Measurements from ENCODE around the gene EDIL3. TPM values are rescaled to one million over a fixed set of nuclear protein-coding genes. Genes with fewer than 3 reads are reported as not detected.
"Not testable (repeated sequence)": the region's sequence is repeated elsewhere in the genome, so short reads cannot be mapped to it uniquely, and the experiment has no call there.

EDIL3 gene
- total RNA-seq, 4 donors from 2014 or later: 5.6 to 38.9 (median 25.6) TPM

DNA sequence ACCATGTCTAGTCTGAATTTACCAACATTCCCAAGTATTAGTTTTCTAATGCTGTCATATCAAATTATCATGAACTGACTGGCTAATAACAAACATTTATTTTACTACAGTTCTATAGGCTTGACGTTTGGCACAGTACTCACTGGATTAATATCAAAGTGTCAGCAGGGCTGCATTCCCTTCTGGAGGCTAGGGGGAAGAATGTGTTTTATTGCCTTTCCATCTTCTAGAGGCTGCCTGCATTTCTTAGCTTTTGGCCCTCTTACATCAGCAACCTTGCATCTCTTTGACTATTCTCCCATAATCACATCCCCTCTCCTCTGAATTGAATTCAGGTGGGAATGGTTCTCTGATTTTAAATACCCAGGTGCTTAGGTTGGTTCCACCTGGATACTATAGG lies 84.7 kb downstream of the EDIL3 start:
- no peaks in the 10 kb centered on the region for H3K36me3 ChIP-seq
- TF ChIP-seq, protein P1, sequence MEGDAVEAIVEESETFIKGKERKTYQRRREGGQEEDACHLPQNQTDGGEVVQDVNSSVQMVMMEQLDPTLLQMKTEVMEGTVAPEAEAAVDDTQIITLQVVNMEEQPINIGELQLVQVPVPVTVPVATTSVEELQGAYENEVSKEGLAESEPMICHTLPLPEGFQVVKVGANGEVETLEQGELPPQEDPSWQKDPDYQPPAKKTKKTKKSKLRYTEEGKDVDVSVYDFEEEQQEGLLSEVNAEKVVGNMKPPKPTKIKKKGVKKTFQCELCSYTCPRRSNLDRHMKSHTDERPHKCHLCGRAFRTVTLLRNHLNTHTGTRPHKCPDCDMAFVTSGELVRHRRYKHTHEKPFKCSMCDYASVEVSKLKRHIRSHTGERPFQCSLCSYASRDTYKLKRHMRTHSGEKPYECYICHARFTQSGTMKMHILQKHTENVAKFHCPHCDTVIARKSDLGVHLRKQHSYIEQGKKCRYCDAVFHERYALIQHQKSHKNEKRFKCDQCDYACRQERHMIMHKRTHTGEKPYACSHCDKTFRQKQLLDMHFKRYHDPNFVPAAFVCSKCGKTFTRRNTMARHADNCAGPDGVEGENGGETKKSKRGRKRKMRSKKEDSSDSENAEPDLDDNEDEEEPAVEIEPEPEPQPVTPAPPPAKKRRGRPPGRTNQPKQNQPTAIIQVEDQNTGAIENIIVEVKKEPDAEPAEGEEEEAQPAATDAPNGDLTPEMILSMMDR (IDR thresholded peaks at IDR 0.05): no peak
- TF ChIP-seq EP300 (IDR thresholded peaks at IDR 0.05; ENCODE audit: low read depth): no peak
- no peak for TF ChIP-seq POLR2A (IDR thresholded peaks at IDR 0.05)
- no peak for TF ChIP-seq POLR2AphosphoS5 (IDR thresholded peaks at IDR 0.05)
- intact Hi-C loops (cut with DNase I; ENCODE audit: low total_unique reads) (no loop called here), in situ Hi-C loops (cut with MboI; ENCODE audit: low pct_ligation_motif_present in 1 of 4, low pct_unique_long_range_greater_than_20kb in 1 of 4, low sequenced_read_pairs in 3 of 4) (no loop called here)
- no peak overlapping the region for H3K4me3 ChIP-seq
- H3K9me3 ChIP-seq: no peaks in the 10 kb centered on the region
- no peak for DNase-seq
- WGBS, 2 donors (ENCODE audit: low coverage in 1 of 2): 47% methylated on average over 1 of the region's 1 CpG
- no peak overlapping the region for H3K27ac ChIP-seq
- H3K4me1 ChIP-seq: peaks cover 0 to 7% (median 1%) of the 10 kb centered on the region in 4 donors
- H3K27me3 ChIP-seq: no peaks in the 10 kb centered on the region

DNA sequence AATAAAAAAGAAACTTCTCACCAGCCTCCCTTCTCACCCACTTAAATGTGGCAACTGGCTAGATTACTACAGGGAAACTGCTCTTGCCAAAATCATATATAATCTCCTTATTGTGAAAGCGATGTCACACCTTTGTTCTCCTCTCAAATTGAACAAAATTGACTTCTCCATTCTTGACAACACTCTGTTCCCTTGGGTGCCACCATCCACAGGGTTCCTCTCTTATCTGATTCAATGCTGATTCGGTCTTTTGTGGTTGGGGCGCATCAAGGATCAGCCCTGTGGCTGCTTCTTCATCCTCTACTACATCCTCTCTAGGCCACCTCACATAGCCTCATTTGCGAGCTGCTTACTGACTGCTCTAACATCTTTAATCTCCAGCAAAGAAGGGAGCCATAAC lies 86.1 kb downstream of the EDIL3 start:
- intact Hi-C loops (cut with DNase I; ENCODE audit: low total_unique reads): no loop called here
- H3K9me3 ChIP-seq: no peaks in the 10 kb centered on the region
- in situ Hi-C loops (cut with MboI; ENCODE audit: low pct_ligation_motif_present in 1 of 4, low pct_unique_long_range_greater_than_20kb in 1 of 4, low sequenced_read_pairs in 3 of 4): no loop called here
- DNase-seq: no peak
- H3K27me3 ChIP-seq: no peaks in the 10 kb centered on the region
- TF ChIP-seq POLR2A (IDR thresholded peaks at IDR 0.05) (no peak), POLR2AphosphoS5 (IDR thresholded peaks at IDR 0.05) (no peak), EP300 (IDR thresholded peaks at IDR 0.05; ENCODE audit: low read depth) (no peak)
- TF ChIP-seq, protein P1 (IDR thresholded peaks at IDR 0.05): no peak
- H3K36me3 ChIP-seq: no peaks in the 10 kb centered on the region
- no peak overlapping the region for H3K4me3 ChIP-seq
- H3K4me1 ChIP-seq: no peaks in the 10 kb centered on the region
- WGBS, 2 donors (ENCODE audit: low coverage in 1 of 2): 85 to 90% methylated on average over 4 of the region's 4 CpGs
- no peak overlapping the region for H3K27ac ChIP-seq

DNA sequence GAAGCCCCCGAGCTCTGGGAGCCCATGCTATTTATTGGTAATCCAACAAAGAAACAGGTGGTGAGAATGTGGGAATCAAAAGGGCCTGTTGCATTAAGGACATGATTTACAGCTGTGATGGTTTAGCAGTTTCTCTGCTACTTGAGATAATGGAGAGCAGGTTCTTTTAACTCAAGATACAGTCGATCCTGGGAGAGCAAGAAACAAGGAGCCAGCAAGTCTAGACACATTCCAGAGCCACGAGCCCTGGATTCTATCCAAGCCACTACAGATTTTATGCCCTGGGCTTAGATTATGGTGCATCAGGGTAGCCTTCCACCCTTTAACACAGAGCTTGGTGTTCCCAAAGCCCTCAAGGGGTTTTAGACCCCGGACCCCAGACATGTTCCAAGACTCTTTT lies 87.0 kb downstream of the EDIL3 start:
- H3K27me3 ChIP-seq; H3K27ac ChIP-seq; H3K36me3 ChIP-seq; intact Hi-C loops (cut with DNase I; ENCODE audit: low total_unique reads); H3K9me3 ChIP-seq; DNase-seq; in situ Hi-C loops (cut with MboI; ENCODE audit: low pct_ligation_motif_present in 1 of 4, low pct_unique_long_range_greater_than_20kb in 1 of 4, low sequenced_read_pairs in 3 of 4); H3K4me1 ChIP-seq; H3K4me3 ChIP-seq: not testable (repeated sequence)
- 67% methylated on average over 2 to 4 of the region's 4 CpGs for WGBS, 2 donors (ENCODE audit: low coverage in 1 of 2)

DNA sequence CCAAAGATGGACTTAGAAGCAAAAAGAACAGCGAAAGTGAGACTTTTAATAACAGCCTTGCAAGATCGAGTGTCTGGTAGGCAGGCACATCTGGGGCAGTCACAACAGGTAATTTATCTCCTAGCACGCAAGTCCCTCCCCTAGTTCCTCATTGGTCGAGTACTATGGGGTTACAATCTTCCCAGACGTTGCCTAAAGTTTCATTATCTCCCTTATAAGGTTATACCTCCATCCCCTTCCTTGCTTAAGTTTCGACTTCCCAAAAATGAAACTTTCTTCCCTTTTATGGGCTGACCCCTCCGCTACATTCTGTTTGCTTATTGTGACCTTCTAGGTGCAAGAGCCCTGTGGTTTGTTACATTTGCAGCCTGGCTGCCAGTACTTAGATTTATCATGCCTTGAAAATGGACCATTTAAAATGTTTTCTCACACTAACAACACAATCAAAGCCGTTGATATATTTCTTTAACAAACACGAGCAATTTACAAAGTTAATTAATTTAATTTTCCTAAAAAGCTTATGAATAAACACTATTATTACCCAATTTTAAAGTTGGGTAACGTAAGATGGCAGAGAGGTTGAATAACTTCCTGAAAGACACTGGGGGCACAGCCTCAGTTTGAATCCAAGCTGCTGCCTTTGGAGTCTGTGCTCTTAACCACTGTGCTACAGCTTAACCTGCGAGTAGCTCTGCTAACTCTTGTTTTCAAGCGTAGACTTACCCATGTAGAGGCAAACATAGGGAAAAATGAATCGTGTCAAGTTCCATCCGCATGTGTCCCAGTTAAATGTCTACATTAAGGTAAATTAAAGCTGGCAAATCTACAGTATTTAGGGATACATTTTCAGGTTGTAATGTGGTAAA lies 91.7 kb downstream of the EDIL3 start:
- DNase-seq: no peak
- Histone ChIP-seq H3K9me3 (no peaks in the 10 kb centered on the region), H3K4me1 (no peaks in the 10 kb centered on the region), H3K27me3 (no peaks in the 10 kb centered on the region), H3K36me3 (no peaks in the 10 kb centered on the region), H3K4me3 (no peak overlapping the region), H3K27ac (no peak overlapping the region)
- in situ Hi-C loops (cut with MboI; ENCODE audit: low pct_ligation_motif_present in 1 of 4, low pct_unique_long_range_greater_than_20kb in 1 of 4, low sequenced_read_pairs in 3 of 4) (no loop called here), intact Hi-C loops (cut with DNase I; ENCODE audit: low total_unique reads) (no loop called here)
- WGBS, 2 donors (ENCODE audit: low coverage in 1 of 2): 77 to 83% methylated on average over 11 to 14 of the region's 14 CpGs
- no peak for TF ChIP-seq POLR2AphosphoS5 (IDR thresholded peaks at IDR 0.05)

DNA sequence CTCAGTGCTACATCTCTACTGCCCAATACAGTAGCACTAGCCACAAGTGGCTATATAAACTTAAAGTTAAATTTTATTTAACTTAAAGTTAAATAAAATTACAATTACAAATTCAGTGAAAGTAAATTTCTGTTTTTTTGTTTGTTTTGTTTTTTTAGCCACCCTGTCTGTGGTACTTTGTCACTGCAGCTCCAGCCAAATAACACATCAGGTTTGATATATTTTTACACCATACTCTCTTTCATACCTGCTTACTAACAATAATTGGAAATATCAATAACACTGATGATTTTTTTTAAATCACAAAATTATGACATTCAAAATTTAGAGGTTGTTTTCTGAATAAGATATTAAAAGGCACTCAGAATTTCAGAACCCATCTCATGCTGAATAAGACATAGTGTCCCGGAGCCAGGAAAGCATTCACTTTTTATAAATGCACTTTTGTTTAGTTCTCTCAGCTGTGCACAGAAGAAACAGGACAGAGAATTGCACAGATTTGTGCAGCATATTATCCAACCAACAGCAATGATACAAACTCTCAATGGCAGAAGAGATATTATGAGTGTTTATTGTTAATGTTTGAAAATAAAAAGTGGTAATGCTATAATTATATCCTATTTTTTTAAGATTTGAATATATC lies 92.6 kb downstream of the EDIL3 start:
- DNase-seq: no peak
- Histone ChIP-seq H3K9me3 (no peaks in the 10 kb centered on the region), H3K4me1 (no peaks in the 10 kb centered on the region), H3K36me3 (no peaks in the 10 kb centered on the region), H3K27ac (no peak overlapping the region), H3K27me3 (no peaks in the 10 kb centered on the region), H3K4me3 (no peak overlapping the region)
- intact Hi-C loops (cut with DNase I; ENCODE audit: low total_unique reads): no loop called here
- WGBS, 2 donors (ENCODE audit: low coverage in 1 of 2): 89 to 100% methylated on average over 1 of the region's 1 CpG
- in situ Hi-C loops (cut with MboI; ENCODE audit: low pct_ligation_motif_present in 1 of 4, low pct_unique_long_range_greater_than_20kb in 1 of 4, low sequenced_read_pairs in 3 of 4): no loop called here
- no peak for TF ChIP-seq POLR2A (IDR thresholded peaks at IDR 0.05)
- TF ChIP-seq EP300 (IDR thresholded peaks at IDR 0.05; ENCODE audit: low read depth): no peak
